ENCODE measurements around the gene IL37.

DNA sequence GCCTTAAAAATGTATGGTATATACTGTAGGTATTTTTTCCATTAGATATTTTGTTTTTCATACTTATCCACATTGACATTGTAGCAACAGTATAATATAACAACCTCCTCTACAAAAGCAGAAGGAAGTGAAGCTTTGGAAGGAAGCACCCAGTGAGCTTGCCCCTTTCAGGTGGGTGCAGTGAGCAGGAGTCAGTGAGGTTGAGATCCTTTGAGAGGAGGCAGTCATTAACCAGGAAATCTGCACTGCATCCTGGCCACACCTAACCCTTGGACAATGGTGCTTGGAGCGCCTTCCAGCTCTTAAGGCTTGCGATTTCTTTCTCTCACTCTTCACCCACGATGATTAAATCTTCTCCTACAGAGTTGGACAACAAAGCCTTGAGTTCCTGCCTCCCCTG, 13.9 kb downstream of the IL37 start:
- TF ChIP-seq, protein P1, sequence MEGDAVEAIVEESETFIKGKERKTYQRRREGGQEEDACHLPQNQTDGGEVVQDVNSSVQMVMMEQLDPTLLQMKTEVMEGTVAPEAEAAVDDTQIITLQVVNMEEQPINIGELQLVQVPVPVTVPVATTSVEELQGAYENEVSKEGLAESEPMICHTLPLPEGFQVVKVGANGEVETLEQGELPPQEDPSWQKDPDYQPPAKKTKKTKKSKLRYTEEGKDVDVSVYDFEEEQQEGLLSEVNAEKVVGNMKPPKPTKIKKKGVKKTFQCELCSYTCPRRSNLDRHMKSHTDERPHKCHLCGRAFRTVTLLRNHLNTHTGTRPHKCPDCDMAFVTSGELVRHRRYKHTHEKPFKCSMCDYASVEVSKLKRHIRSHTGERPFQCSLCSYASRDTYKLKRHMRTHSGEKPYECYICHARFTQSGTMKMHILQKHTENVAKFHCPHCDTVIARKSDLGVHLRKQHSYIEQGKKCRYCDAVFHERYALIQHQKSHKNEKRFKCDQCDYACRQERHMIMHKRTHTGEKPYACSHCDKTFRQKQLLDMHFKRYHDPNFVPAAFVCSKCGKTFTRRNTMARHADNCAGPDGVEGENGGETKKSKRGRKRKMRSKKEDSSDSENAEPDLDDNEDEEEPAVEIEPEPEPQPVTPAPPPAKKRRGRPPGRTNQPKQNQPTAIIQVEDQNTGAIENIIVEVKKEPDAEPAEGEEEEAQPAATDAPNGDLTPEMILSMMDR (IDR thresholded peaks at IDR 0.05), result no peak
- no peak for TF ChIP-seq POLR2A (IDR thresholded peaks at IDR 0.05)

Data from adrenal gland (tissue), 5 donors.